Skeletal muscle tissue (tissue), 4 donors: ENCODE data around the gene ITSN1. TPM values are rescaled to one million over a fixed set of nuclear protein-coding genes. Genes with fewer than 3 reads are reported as not detected.

ENCODE experiments used
- H3K27ac ChIP-seq: one replicate; pipeline ENCODE4 v1.7.0; 2013; ENCODE audit warnings: mild to moderate bottlenecking, low read depth, low read length, inconsistent platforms
- H3K27me3 ChIP-seq, 3 donors: one replicate each; pipeline ENCODE4 v1.7.0; 2013; ENCODE audit warnings: low read length in 3 of 3; ENCODE audit not compliant: control insufficient read depth in 3 of 3, insufficient read depth in 3 of 3
- H3K36me3 ChIP-seq, 3 donors: one replicate each; pipeline ENCODE4 v1.7.0; 2013; ENCODE audit warnings: low read length in 3 of 3; ENCODE audit not compliant: control insufficient read depth in 3 of 3, insufficient read depth in 3 of 3
- H3K4me1 ChIP-seq, 3 donors: one replicate each; pipeline ENCODE4 v1.7.0; 2013; ENCODE audit warnings: low read length in 3 of 3, mild to moderate bottlenecking in 3 of 3; ENCODE audit not compliant: control insufficient read depth in 3 of 3, insufficient read depth in 3 of 3
- H3K4me3 ChIP-seq, 3 donors: one replicate each; pipeline ENCODE4 v1.7.0; 2013; ENCODE audit warnings: low read length in 3 of 3
- H3K9ac ChIP-seq, 3 donors: one replicate each; pipeline ENCODE4 v1.7.0; 2013; ENCODE audit warnings: low read length in 3 of 3, mild to moderate bottlenecking in 3 of 3, moderate library complexity in 2 of 3, low read depth in 1 of 3
- H3K9me3 ChIP-seq, 3 donors: one replicate each; pipeline ENCODE4 v1.7.0; 2013; ENCODE audit warnings: low read length in 3 of 3; ENCODE audit not compliant: control insufficient read depth in 3 of 3
- total RNA-seq: library from RNA; depleted of rRNA; stranded (reverse); fragments of >200 nt; gene quantifications from one replicate; pipeline ENCODE4 v1.2.3, GENCODE V29; 2014
- donor health status: Osteomylitis.

ITSN1 gene
- total RNA-seq, 1 donor from 2014 or later: 21.4 TPM

DNA sequence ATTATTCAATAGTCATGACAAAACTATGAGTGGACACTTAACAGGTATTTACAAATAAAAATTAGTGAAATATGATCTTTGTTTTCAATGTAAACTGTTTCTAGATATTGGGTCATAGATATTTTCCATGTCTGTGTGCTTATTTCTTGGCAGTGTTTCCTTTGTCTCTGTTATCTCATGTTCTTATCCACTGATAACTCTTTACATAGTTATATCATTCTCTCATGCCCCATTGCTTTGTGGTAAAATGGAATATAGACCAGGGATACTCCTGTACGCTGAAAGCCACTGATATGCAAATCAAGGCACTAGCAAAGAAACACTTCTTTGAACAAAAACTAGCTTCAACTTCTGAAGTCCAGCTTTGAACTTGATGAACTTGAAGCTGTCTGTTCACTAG, 113.1 kb downstream of the ITSN1 start:
- Histone ChIP-seq H3K9me3 (no peaks in the 10 kb centered on the region), H3K27me3 (no peaks in the 10 kb centered on the region), H3K4me1 (peaks cover 7 to 12% (median 8%) of the 10 kb centered on the region in 3 donors), H3K9ac (no peak overlapping the region), H3K36me3 (peaks cover 0 to 4% (median 0%) of the 10 kb centered on the region in 3 donors), H3K27ac (no peak overlapping the region), H3K4me3 (no peak overlapping the region)

DNA sequence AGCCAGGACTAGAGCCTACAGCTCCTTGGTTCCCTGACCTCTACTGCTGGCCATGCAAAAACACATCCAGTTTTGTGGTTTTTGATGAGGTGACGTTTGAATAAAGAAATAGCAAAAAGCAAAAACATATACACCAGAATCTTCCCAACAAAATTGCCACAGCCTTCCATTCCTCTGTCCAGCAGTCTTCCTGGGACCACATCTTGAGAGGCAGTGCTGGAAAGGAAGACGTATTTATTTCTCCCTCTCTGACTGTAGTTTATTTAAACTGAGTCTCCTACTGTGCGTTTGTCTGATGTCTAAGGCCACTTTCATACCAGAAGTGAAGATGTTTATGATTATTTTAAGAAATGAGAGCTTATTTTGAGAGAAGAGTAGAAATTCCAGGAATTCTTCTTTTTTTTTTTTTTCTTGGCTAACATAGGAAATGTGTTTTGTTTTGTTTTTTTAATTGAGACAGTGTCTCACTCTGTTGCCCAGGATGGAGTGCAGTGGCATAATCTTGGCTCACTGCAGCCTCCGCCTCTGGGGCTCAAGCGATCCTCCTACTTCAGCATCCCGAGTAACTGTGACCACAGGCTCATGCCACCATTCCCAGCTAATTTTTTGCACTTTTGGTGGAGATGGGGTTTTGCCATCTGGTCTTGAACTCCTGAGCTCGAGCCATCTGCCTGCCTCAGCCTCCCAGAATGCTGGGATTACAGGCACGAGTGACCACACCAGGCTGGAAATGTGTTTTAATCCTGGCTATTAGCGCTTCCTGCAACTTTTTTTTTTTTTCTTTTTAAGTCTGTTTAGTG, 118.5 kb downstream of the ITSN1 start:
- peaks cover 0 to under 1% (median 0%) of the 10 kb centered on the region in 3 donors for H3K36me3 ChIP-seq
- no peaks in the 10 kb centered on the region for H3K27me3 ChIP-seq
- peaks cover 0 to 10% (median 9%) of the 10 kb centered on the region in 3 donors for H3K4me1 ChIP-seq
- peak overlapping the region; percentile 67 for H3K27ac ChIP-seq
- H3K9ac ChIP-seq: no peak overlapping the region
- H3K4me3 ChIP-seq: peak overlapping the region in 1 of 3 donors; percentile 34
- H3K9me3 ChIP-seq: no peaks in the 10 kb centered on the region

DNA sequence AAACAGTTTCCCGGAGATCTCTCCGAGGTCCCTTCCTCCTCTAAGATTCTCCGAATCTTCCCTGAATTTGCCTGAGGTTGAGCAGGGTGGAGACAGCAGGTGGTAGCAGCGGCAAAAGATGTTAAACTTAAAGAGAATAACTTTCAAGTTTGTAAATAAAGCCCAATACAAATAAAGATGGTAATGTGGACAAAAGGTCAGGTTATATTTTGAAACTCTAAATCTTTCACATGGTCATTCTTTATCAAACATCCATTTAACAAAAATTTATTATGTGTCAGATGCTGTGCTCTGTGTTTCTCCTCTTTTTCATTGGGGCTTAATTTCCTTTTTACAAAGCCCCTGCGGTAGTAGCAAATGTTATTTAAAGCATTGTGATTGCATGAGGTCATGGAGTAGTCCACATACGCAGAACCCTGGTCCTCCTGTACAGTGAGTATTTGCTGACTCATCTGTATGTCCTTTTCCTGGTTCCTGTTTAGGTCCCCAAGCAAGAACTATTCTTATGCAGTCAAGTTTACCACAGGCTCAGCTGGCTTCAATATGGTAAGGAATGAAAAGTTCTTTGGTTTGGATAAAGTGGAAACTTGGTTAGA, 119.2 kb downstream of the ITSN1 start:
- no peaks in the 10 kb centered on the region for H3K27me3 ChIP-seq
- H3K27ac ChIP-seq: peak overlapping the region; percentile 67
- no peaks in the 10 kb centered on the region for H3K9me3 ChIP-seq
- peaks cover 0 to 10% (median 9%) of the 10 kb centered on the region in 3 donors for H3K4me1 ChIP-seq
- peaks cover 2 to 7% (median 6%) of the 10 kb centered on the region in 3 donors for H3K36me3 ChIP-seq
- no peak overlapping the region for H3K9ac ChIP-seq
- peak overlapping the region in 1 of 3 donors; percentile 34 for H3K4me3 ChIP-seq

DNA sequence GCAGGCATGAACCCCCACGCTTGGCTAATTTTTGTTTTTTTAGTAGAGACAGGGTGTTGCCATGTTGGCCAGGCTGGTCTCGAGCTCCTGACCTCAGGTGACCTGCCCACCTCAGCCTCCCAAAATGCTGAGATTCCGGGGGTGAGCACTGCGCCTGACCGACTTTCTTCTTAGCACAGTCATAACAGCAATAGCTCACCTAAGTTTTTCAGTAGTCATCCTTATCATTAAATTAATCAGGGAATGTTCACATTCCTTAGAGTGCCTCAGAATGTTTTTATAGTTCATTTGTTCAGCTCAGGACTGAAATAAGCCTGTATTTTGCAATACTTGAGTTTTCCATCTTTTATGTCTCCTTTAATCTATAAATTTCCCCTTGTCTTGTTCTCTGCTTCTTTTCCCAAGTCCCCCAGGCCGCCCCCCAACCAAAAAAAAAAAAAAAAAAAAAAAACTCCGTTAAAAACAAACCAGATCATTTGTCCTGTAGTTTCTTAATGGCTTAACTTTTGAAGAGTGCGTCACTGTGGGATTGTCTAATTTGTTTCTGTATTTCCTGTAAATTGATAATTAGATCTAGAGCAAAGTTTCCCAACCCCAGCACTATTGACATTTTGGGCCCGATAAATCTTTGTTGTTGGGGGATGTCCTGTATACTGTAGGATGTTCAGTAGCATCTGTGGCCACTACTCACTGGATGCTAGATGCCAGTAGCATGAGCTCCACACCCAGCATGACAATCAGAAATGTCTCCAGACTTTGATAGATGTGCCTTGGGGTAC, 120.7 kb downstream of the ITSN1 start:
- Histone ChIP-seq H3K9me3 (no peaks in the 10 kb centered on the region), H3K27ac (no peak overlapping the region), H3K27me3 (no peaks in the 10 kb centered on the region), H3K36me3 (peaks cover 2 to 9% (median 7%) of the 10 kb centered on the region in 3 donors), H3K9ac (no peak overlapping the region), H3K4me3 (no peak overlapping the region), H3K4me1 (peaks cover 0 to 10% (median 9%) of the 10 kb centered on the region in 3 donors)

DNA sequence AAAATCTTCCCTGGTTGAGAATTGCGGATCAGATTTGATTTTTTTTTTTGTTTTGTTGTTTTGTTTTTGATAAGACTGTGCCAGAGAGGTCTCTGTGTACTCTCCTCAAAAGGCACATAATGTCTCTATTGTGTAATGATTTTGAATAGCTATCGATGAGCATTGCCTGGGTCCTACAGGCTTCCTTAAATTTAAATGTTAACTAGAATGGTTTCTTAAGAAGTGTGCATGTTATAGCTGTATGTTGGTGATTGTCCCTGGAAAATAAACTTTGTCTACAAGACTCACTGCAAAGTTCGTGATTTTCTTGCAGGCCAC, 121.2 kb downstream of the ITSN1 start:
- Histone ChIP-seq H3K36me3 (peaks cover 2 to 9% (median 7%) of the 10 kb centered on the region in 3 donors), H3K27ac (no peak overlapping the region), H3K4me1 (peaks cover 0 to 10% (median 9%) of the 10 kb centered on the region in 3 donors), H3K9me3 (no peaks in the 10 kb centered on the region), H3K27me3 (no peaks in the 10 kb centered on the region), H3K4me3 (no peak overlapping the region), H3K9ac (no peak overlapping the region)

DNA sequence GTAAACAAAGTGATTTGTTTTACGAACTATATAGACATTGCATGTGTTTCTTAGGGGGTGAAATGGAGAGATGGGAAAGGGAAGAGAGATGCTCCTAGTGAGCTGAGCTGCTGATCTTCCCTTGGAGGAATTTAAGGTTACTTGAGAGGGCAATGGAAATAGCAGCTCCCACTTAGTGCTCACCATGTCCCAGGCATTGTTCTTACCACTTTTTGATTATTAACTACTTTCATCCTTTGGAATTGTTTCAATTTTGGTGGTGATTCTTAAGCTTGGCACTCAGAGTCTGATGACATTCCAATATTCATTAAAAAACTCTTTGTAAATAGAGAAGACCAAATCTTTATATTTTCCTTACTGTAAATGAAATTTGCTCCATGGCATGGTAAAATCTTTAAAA, 124.9 kb downstream of the ITSN1 start:
- Histone ChIP-seq H3K4me3 (no peak overlapping the region), H3K9me3 (no peaks in the 10 kb centered on the region), H3K4me1 (no peaks in the 10 kb centered on the region), H3K27ac (no peak overlapping the region), H3K36me3 (peaks cover 6 to 29% (median 22%) of the 10 kb centered on the region in 3 donors), H3K27me3 (no peaks in the 10 kb centered on the region), H3K9ac (no peak overlapping the region)

DNA sequence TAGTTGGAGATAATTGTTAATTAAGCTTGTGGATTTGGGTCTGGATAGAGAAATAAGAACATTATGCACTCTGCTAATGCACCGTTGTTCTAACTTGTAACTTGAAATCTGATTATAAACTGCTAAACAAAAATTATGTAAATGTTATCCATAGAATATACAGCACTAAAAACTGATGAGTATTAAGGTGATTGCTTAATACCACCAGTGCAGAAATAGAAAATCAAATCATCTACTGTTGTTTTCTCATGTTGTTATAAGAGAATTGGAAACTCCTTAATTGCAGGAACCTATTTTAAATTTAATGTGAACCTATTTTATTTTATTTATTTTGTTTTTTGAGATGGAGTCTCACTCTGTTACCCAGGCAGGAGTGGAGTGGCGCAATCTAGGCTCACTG, 125.7 kb downstream of the ITSN1 start:
- no peak overlapping the region for H3K9ac ChIP-seq
- peaks cover 6 to 29% (median 23%) of the 10 kb centered on the region in 3 donors for H3K36me3 ChIP-seq
- no peak overlapping the region for H3K4me3 ChIP-seq

DNA sequence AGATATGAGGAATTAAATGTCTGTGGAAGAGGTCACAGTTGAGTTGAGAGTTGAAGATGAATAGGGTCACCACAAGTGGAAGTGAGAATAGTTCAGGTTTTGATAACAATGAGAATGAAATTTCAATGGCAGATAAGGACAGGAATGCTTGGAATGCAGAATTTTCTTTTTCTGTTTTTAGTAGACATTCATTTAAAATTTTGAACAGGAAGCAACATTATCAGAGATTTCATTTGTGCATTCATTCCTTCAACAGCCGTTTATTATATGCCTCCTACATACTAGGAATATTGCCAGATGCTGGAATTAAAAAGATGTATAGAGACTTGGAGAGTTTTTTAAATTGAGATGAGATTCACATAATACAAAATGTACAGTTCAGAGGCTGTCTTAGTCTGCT, 126.8 kb downstream of the ITSN1 start:
- H3K36me3 ChIP-seq: peaks cover 6 to 29% (median 23%) of the 10 kb centered on the region in 3 donors
- no peak overlapping the region for H3K4me3 ChIP-seq
- H3K27me3 ChIP-seq: no peaks in the 10 kb centered on the region
- no peaks in the 10 kb centered on the region for H3K9me3 ChIP-seq
- H3K4me1 ChIP-seq: no peaks in the 10 kb centered on the region
- no peak overlapping the region for H3K27ac ChIP-seq
- H3K9ac ChIP-seq: no peak overlapping the region

More for the DNA sequence above, 125.7 kb downstream of the ITSN1 start:
- no peak overlapping the region for H3K27ac ChIP-seq
- H3K9me3 ChIP-seq: no peaks in the 10 kb centered on the region
- no peaks in the 10 kb centered on the region for H3K27me3 ChIP-seq
- H3K4me1 ChIP-seq: no peaks in the 10 kb centered on the region

DNA sequence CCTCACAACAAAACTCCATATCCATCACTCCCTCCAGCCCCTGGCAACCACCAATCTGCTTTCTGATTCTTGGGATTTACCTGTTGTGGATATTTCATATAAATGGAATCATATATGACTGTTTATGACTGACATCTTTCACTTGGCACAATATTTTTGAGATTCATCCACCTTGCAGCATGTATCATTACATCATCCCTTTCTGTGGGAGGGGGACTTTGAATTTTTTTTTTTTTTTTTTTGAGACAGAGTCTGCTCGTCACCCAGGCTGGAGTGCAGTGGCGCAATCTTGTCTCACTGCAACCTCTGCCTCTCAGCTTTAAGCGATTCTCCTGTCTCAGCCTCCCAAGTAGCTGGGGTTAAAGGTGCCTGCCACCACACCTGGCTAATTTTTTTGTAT, 128.2 kb downstream of the ITSN1 start:
- Histone ChIP-seq H3K9me3 (no peaks in the 10 kb centered on the region), H3K4me3 (no peak overlapping the region), H3K36me3 (peaks cover 6 to 29% (median 23%) of the 10 kb centered on the region in 3 donors), H3K9ac (no peak overlapping the region), H3K27ac (no peak overlapping the region), H3K4me1 (peaks cover 4 to 6% (median 5%) of the 10 kb centered on the region in 3 donors), H3K27me3 (no peaks in the 10 kb centered on the region)
